ENCODE data around the gene DR1. TPM values are rescaled to one million over a fixed set of nuclear protein-coding genes. Genes with fewer than 3 reads are reported as not detected.

Gene DR1
- total RNA-seq, 1 experiment from 2014 or later = 87.3 TPM

GRCh38 chr1:93321720-93322119 is 24.0 kb upstream of the DR1 start:
- no peak overlapping the region for H2BK20ac ChIP-seq (ENCODE audit: low read depth, low read length, poor library complexity, severe bottlenecking)
- H4K20me1 ChIP-seq (ENCODE audit: control insufficient read depth, insufficient read depth, insufficient read length) = no peaks in the 10 kb centered on the region
- Mint-ChIP-seq H3K4me1 (peaks cover 11 to 15% of the 10 kb centered on the region in 2 experiments; a peak in 3 of 4 replicates), H3K27ac (no peak overlapping the region), H3K9me3 (peaks cover 9 to 13% of the 10 kb centered on the region in 2 experiments), H3K4me3 (no peak overlapping the region), H3K36me3 (ENCODE audit: insufficient read depth in 1 of 3, low read depth in 3 of 3) (peaks cover 1 to 20% (median 12%) of the 10 kb centered on the region in 3 experiments), H3K27me3 (ENCODE audit: low read depth) (no peaks in the 10 kb centered on the region)
- no peak overlapping the region for H3K18ac ChIP-seq (ENCODE audit: insufficient read length, low read depth, low read length)
- no CpG with 5 or more reads among the region's 1 CpG for WGBS (ENCODE audit: extremely low coverage, insufficient read length, low lambda C conversion rate)
- TF ChIP-seq, protein P1, sequence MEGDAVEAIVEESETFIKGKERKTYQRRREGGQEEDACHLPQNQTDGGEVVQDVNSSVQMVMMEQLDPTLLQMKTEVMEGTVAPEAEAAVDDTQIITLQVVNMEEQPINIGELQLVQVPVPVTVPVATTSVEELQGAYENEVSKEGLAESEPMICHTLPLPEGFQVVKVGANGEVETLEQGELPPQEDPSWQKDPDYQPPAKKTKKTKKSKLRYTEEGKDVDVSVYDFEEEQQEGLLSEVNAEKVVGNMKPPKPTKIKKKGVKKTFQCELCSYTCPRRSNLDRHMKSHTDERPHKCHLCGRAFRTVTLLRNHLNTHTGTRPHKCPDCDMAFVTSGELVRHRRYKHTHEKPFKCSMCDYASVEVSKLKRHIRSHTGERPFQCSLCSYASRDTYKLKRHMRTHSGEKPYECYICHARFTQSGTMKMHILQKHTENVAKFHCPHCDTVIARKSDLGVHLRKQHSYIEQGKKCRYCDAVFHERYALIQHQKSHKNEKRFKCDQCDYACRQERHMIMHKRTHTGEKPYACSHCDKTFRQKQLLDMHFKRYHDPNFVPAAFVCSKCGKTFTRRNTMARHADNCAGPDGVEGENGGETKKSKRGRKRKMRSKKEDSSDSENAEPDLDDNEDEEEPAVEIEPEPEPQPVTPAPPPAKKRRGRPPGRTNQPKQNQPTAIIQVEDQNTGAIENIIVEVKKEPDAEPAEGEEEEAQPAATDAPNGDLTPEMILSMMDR (conservative IDR thresholded peaks at IDR 0.05) = no peak
- H3K23me2 ChIP-seq (ENCODE audit: insufficient read length, low read depth, low read length, poor library complexity, severe bottlenecking) = no peaks in the 10 kb centered on the region
- H2AFZ ChIP-seq (ENCODE audit: low read length) = no peak overlapping the region
- H2BK120ac ChIP-seq (ENCODE audit: low read depth, low read length, poor library complexity, severe bottlenecking) = no peak overlapping the region
- H3K4me1 ChIP-seq (ENCODE audit: insufficient read depth, low read length) = no peaks in the 10 kb centered on the region
- H3K23ac ChIP-seq (ENCODE audit: insufficient read length, low read depth, low read length) = no peak overlapping the region
- H2AK5ac ChIP-seq (ENCODE audit: insufficient read length, low read length) = no peak overlapping the region
- DNase-seq = no peak
- H4K5ac ChIP-seq (ENCODE audit: insufficient read length, low read depth, low read length) = no peak overlapping the region
- no peaks in the 10 kb centered on the region for H3K79me1 ChIP-seq (ENCODE audit: insufficient read depth, low read depth, low read length, poor library complexity, severe bottlenecking)
- no peaks in the 10 kb centered on the region for H3K27me3 ChIP-seq (ENCODE audit: insufficient read depth, low read length)
- H3K4me2 ChIP-seq (ENCODE audit: insufficient read depth, insufficient read length, low read length) = no peak overlapping the region
- no peak overlapping the region for H3K4ac ChIP-seq (ENCODE audit: low read depth, low read length)
- no peak overlapping the region for H3K14ac ChIP-seq (ENCODE audit: insufficient read depth, low read length)
- H3K79me2 ChIP-seq (ENCODE audit: insufficient read depth, low read length) = no peaks in the 10 kb centered on the region; the same call in 1 of the 2 replicates
- no peak overlapping the region for H3K27ac ChIP-seq (ENCODE audit: insufficient read length, low read depth, low read length)
- no peak overlapping the region for H2BK5ac ChIP-seq (ENCODE audit: insufficient read length, low read length)
- no peak overlapping the region for H4K8ac ChIP-seq (replicated peaks; ENCODE audit: insufficient read length, low read depth, low read length)
- no peaks in the 10 kb centered on the region for H3K9me3 ChIP-seq (ENCODE audit: control insufficient read depth, low read depth, low read length)
- no peak overlapping the region for H2BK15ac ChIP-seq (ENCODE audit: low read depth, low read length)
- H3K9ac ChIP-seq (ENCODE audit: extremely low read depth, insufficient read length, low read length) = no peak overlapping the region
- no peak overlapping the region for H4K91ac ChIP-seq (ENCODE audit: insufficient read length, low read depth, low read length)
- H3K56ac ChIP-seq (ENCODE audit: insufficient read length, low read depth, low read length) = no peak overlapping the region
- no peak overlapping the region for H3T11ph ChIP-seq (ENCODE audit: low read length)
- no peak overlapping the region for H2BK12ac ChIP-seq (ENCODE audit: insufficient read length, low read depth, low read length)

Measured in H9 (cell line).